HL-60 (cell line): ENCODE results near the gene TMEM266.

Experiments
- CTCF ChIP-seq: IDR thresholded peaks from one replicate; pipeline ENCODE4 v1.5.1; 2011; ENCODE audit warnings: low read length, control low read depth, inconsistent platforms; ENCODE audit not compliant: insufficient read depth
- GABPA ChIP-seq: IDR thresholded peaks from 2 replicates; pipeline ENCODE4 v1.6.1; 2012; ENCODE audit warnings: low read depth
- TF ChIP-seq, protein P1 (sequence below): IDR thresholded peaks from 2 replicates; pipeline ENCODE4 v1.6.1; 2012; ENCODE audit warnings: low read depth; ENCODE audit not compliant: insufficient replicate concordance

GRCh38 chr15:76168237-76168984 lies 108.6 kb downstream of the TMEM266 start:
- TF ChIP-seq CTCF (no peak), GABPA (no peak)
- TF ChIP-seq, protein P1, sequence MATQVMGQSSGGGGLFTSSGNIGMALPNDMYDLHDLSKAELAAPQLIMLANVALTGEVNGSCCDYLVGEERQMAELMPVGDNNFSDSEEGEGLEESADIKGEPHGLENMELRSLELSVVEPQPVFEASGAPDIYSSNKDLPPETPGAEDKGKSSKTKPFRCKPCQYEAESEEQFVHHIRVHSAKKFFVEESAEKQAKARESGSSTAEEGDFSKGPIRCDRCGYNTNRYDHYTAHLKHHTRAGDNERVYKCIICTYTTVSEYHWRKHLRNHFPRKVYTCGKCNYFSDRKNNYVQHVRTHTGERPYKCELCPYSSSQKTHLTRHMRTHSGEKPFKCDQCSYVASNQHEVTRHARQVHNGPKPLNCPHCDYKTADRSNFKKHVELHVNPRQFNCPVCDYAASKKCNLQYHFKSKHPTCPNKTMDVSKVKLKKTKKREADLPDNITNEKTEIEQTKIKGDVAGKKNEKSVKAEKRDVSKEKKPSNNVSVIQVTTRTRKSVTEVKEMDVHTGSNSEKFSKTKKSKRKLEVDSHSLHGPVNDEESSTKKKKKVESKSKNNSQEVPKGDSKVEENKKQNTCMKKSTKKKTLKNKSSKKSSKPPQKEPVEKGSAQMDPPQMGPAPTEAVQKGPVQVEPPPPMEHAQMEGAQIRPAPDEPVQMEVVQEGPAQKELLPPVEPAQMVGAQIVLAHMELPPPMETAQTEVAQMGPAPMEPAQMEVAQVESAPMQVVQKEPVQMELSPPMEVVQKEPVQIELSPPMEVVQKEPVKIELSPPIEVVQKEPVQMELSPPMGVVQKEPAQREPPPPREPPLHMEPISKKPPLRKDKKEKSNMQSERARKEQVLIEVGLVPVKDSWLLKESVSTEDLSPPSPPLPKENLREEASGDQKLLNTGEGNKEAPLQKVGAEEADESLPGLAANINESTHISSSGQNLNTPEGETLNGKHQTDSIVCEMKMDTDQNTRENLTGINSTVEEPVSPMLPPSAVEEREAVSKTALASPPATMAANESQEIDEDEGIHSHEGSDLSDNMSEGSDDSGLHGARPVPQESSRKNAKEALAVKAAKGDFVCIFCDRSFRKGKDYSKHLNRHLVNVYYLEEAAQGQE: no peak
